Measurements from ENCODE around the gene CGRRF1. TPM values are rescaled to one million over a fixed set of nuclear protein-coding genes. Genes with fewer than 3 reads are reported as not detected.

The CGRRF1 gene
- total and polyA plus RNA-seq, 2 of the 13 experiments (the other 11 are each of a cell fraction or from before 2014, with no cell fraction given), result 16.8 to 18.2 TPM

GRCh38 chr14:54478636-54479215, 31.0 kb upstream of the CGRRF1 start (continued):
- TF ChIP-seq ZHX1 (CRISPR knock-in tag; IDR thresholded peaks at IDR 0.05; ENCODE audit: low read depth), result no peak
- no peak for TF ChIP-seq ZNF775 (CRISPR knock-in tag; IDR thresholded peaks at IDR 0.05; ENCODE audit: borderline replicate concordance)
- TF ChIP-seq KLF9 (CRISPR knock-in tag; IDR thresholded peaks at IDR 0.05; ENCODE audit: low read depth), result no peak
- no peak for TF ChIP-seq MATR3 (CRISPR knock-in tag; IDR thresholded peaks at IDR 0.05)
- TF ChIP-seq TBX3 (IDR thresholded peaks at IDR 0.05; ENCODE audit: borderline replicate concordance), result no peak
- TF ChIP-seq U2AF2 (IDR thresholded peaks at IDR 0.05; ENCODE audit: low read depth, low read length), result no peak

- H3K9ac ChIP-seq (ENCODE audit: insufficient read depth, low read depth, low read length), result no peak overlapping the region
- no peaks in the 10 kb centered on the region for H3K9me3 ChIP-seq (ENCODE audit: low read length)
- peaks cover 43% of the 10 kb centered on the region for H3K79me2 ChIP-seq (ENCODE audit: insufficient read depth, low read length)
- DNase-seq (ENCODE audit: low spot score) (no peak), ATAC-seq (no peak), FAIRE-seq (no peak)
- BruUV-seq (replicated peaks), result no TSS peak
- H3K4me2 ChIP-seq (ENCODE audit: low read depth, low read length), result no peak overlapping the region
- peaks cover 3 to 36% of the 10 kb centered on the region in 2 experiments for H3K36me3 ChIP-seq (replicated peaks in 1 of 2; ENCODE audit: control insufficient read depth in 1 of 2, insufficient read depth in 2 of 2, low read length in 2 of 2)
- ChIA-PET POLR2A (no interaction called here), CTCF (ENCODE audit: low intra/inter-chr PET ratio, low total read pairs) (no interaction called here)
- no peak overlapping the region for H3K27ac ChIP-seq (ENCODE audit: extremely low read length, insufficient read depth, low read length)
- no peak overlapping the region for H3K4me3 ChIP-seq (replicated peaks in 1 of 3; ENCODE audit: insufficient read depth in 1 of 3, low read depth in 2 of 3, low read length in 3 of 3)
- no peak overlapping the region for H2AFZ ChIP-seq (ENCODE audit: low read length)
- H3K4me1 ChIP-seq (ENCODE audit: insufficient read depth, low read length), result peaks cover 39% of the 10 kb centered on the region
- no peaks in the 10 kb centered on the region for H3K27me3 ChIP-seq (ENCODE audit: control insufficient read depth in 1 of 2, insufficient read depth in 2 of 2, low read length in 2 of 2)
- in situ Hi-C loops (cut with HindIII; ENCODE audit: extremely low pct_ligation_motif_present, low pct_unique_long_range_greater_than_20kb) (loop anchor here (10.0 kb wide), 1 partner anchor 116 kb away; no protein-coding TSS in a partner anchor), intact Hi-C loops (cut with micrococcal nuclease; ENCODE audit: unreplicated experiment) (no loop called here)
- 97% methylated on average over 4 of the region's 4 CpGs for WGBS (ENCODE audit: low lambda C conversion rate)
- peaks cover 12% of the 10 kb centered on the region for H4K20me1 ChIP-seq (ENCODE audit: insufficient read depth, low read length)
- TF ChIP-seq ZNF800 (CRISPR knock-in tag; IDR thresholded peaks at IDR 0.05) (no peak), ZFP41 (CRISPR knock-in tag; IDR thresholded peaks at IDR 0.05; ENCODE audit: borderline replicate concordance) (no peak), NFIB (CRISPR knock-in tag; IDR thresholded peaks at IDR 0.05; ENCODE audit: borderline replicate concordance) (no peak), ZNF282 (IDR thresholded peaks at IDR 0.05; ENCODE audit: partially characterized antibody) (no peak), ZNF317 (CRISPR knock-in tag; IDR thresholded peaks at IDR 0.05) (no peak), HIC2 (CRISPR knock-in tag; IDR thresholded peaks at IDR 0.05; ENCODE audit: low read depth) (no peak), SMAD1 (CRISPR knock-in tag; IDR thresholded peaks at IDR 0.05; ENCODE audit: borderline replicate concordance, low read depth) (no peak)
These were observed 28.7 kb upstream of the CGRRF1 start for GRCh38 chr14:54480830-54481562.

Measured in HepG2 (cell line).